Endothelial cell of umbilical vein (primary cell): ENCODE results near the gene NARS2. TPM values are rescaled to one million over a fixed set of nuclear protein-coding genes. Genes with fewer than 3 reads are reported as not detected.
A peak's percentile ranks its signal among the peaks of the same experiment; 100 is the strongest.

ENCODE experiments used
- BruUV-seq: library from RNA; stranded (reverse); fragments of 400-500 nt; replicated peaks from 2 replicates; lab custom pipeline; 2021; lab: Mats Ljungman, UMichigan
- CTCF ChIA-PET: fragments of 300-600, 350-600 bp; sonication (Branson Sonifier 250); formaldehyde crosslinking; loops from one replicate; lab custom pipeline; 2021; ENCODE audit warnings: antibody characterized with exemption, inconsistent platforms; lab: Charles Lee
- POLR2A ChIA-PET: fragments of 300-600, 350-600 bp; sonication (Branson Sonifier 250); formaldehyde crosslinking; loops from one replicate; lab custom pipeline; 2021; ENCODE audit warnings: antibody characterized with exemption, inconsistent platforms; lab: Charles Lee
- DNase-seq: peaks from one replicate; pipeline ENCODE4 v3.0.0-alpha.2; 2011; ENCODE audit warnings: low read depth, low spot score
- FAIRE-seq: peaks from 2 replicates; lab custom pipeline; 2011; peaks lifted over from hg19 to GRCh38; lab: Jason Lieb, UNC
- H2AFZ ChIP-seq: 2 replicates; pipeline ENCODE4 v1.6.0; 2012; ENCODE audit warnings: low read depth, low read length, control low read depth, inconsistent platforms
- H3K27ac ChIP-seq: 2 replicates; pipeline ENCODE4 v1.5.1; 2011; ENCODE audit warnings: low read depth, mild to moderate bottlenecking, control low read depth, low read length, moderate library complexity; ENCODE audit not compliant: insufficient read depth
- H3K27me3 ChIP-seq, 2 experiments: 2 replicates each; pipeline versions ENCODE4 v1.6.0 to v1.6.1; 2011; ENCODE audit warnings: low read length in 2 of 2, mixed read lengths in 1 of 2; ENCODE audit not compliant: control insufficient read depth in 2 of 2, insufficient read depth in 2 of 2
- H3K36me3 ChIP-seq, 2 experiments: 2 replicates in 1 of 2; 3 replicates in 1 of 2; pipeline ENCODE4 v1.5.1; 2011; ENCODE audit warnings: low read length in 2 of 2, mild to moderate bottlenecking in 1 of 2, moderate library complexity in 1 of 2; ENCODE audit not compliant: control insufficient read depth in 2 of 2, insufficient read depth in 2 of 2; ENCODE audit errors: extremely low read depth in 1 of 2
- H3K4me1 ChIP-seq: 3 replicates; pipeline ENCODE4 v1.5.1; 2011; ENCODE audit warnings: mild to moderate bottlenecking, low read length; ENCODE audit not compliant: control insufficient read depth, insufficient read depth; ENCODE audit errors: extremely low read depth
- H3K4me2 ChIP-seq: 2 replicates; pipeline ENCODE4 v1.6.1; 2011; ENCODE audit warnings: low read length, control low read depth, mixed read lengths; ENCODE audit not compliant: insufficient read depth
- H3K4me3 ChIP-seq, 3 experiments: fragments of 200-600 bp in 1 of 3; sonication (generic), shearing (Covaris generic) in 1 of 3; replicated peaks in 1 of 3; 2 replicates each; pipeline ENCODE4 v1.5.1; 2011 to 2016; ENCODE audit warnings: control low read depth in 3 of 3, low read length in 3 of 3, mild to moderate bottlenecking in 2 of 3, inconsistent platforms in 1 of 3, low read depth in 1 of 3, moderate library complexity in 1 of 3; ENCODE audit not compliant: insufficient read depth in 1 of 3
- H3K79me2 ChIP-seq: 2 replicates; pipeline ENCODE4 v1.6.0; 2012; ENCODE audit warnings: low read length, inconsistent platforms; ENCODE audit not compliant: control insufficient read depth, insufficient read depth
- H3K9ac ChIP-seq: replicated peaks from 2 replicates; pipeline ENCODE3; 2011; ENCODE audit warnings: low read length, control low read depth; ENCODE audit not compliant: insufficient read depth; ENCODE audit errors: extremely low read depth
- H3K9me1 ChIP-seq: replicated peaks from 3 replicates; pipeline ENCODE4 v1.6.0; 2011; ENCODE audit warnings: mild to moderate bottlenecking, low read length; ENCODE audit not compliant: control insufficient read depth, insufficient read depth; ENCODE audit errors: extremely low read depth
- H3K9me3 ChIP-seq: replicated peaks from 2 replicates; pipeline ENCODE4 v1.5.1; 2012; ENCODE audit warnings: low read length, inconsistent platforms; ENCODE audit not compliant: control insufficient read depth, insufficient read depth
- H4K20me1 ChIP-seq: replicated peaks from 2 replicates; pipeline ENCODE3; 2011; ENCODE audit warnings: mild to moderate bottlenecking, low read length; ENCODE audit not compliant: control insufficient read depth, insufficient read depth; ENCODE audit errors: extremely low read depth
- CTCF ChIP-seq, 2 donors: IDR thresholded peaks; 1 replicate in 1 of 2; 2 replicates in 1 of 2; pipeline ENCODE4 v1.5.1; 2011; ENCODE audit warnings: low read length in 2 of 2, mild to moderate bottlenecking in 2 of 2, moderate library complexity in 2 of 2, control low read depth in 1 of 2, inconsistent platforms in 1 of 2, low read depth in 1 of 2; ENCODE audit not compliant: insufficient read depth in 1 of 2; ENCODE audit errors: extremely low read depth in 1 of 2
- EZH2 ChIP-seq: IDR thresholded peaks from 2 replicates; pipeline ENCODE4 v1.6.1; 2012; ENCODE audit warnings: borderline replicate concordance, low read depth, mild to moderate bottlenecking, moderate library complexity, low read length, inconsistent platforms; ENCODE audit not compliant: severe bottlenecking
- FOS ChIP-seq: IDR thresholded peaks from 2 replicates; pipeline ENCODE4 v1.6.1; 2011; ENCODE audit warnings: mild to moderate bottlenecking, low read length, moderate library complexity, borderline replicate concordance; ENCODE audit not compliant: insufficient read depth
- GATA2 ChIP-seq: IDR thresholded peaks from 2 replicates; pipeline ENCODE4 v1.7.0; 2011; ENCODE audit warnings: low read depth, mild to moderate bottlenecking, moderate library complexity, mixed read lengths, low read length; ENCODE audit not compliant: insufficient read length, insufficient read depth
- JUN ChIP-seq: IDR thresholded peaks from 2 replicates; pipeline ENCODE4 v1.6.1; 2011; ENCODE audit warnings: borderline replicate concordance, low read depth; ENCODE audit not compliant: insufficient read length, insufficient read depth
- MAX ChIP-seq: IDR thresholded peaks from 2 replicates; pipeline ENCODE4 v1.6.1; 2011; ENCODE audit not compliant: insufficient read depth, insufficient read length
- MYC ChIP-seq: IDR thresholded peaks from one replicate; pipeline ENCODE4 v1.6.1; 2011; ENCODE audit warnings: mild to moderate bottlenecking, low read depth, low read length
- POLR2A ChIP-seq: IDR thresholded peaks from 2 replicates; pipeline ENCODE4 v1.6.1; 2012; ENCODE audit warnings: low read depth, mild to moderate bottlenecking, control low read depth, low read length
- POLR2AphosphoS5 ChIP-seq: IDR thresholded peaks from 2 replicates; pipeline ENCODE4 v1.6.1; 2012; ENCODE audit warnings: low read depth, mild to moderate bottlenecking, control low read depth, low read length, moderate library complexity; ENCODE audit not compliant: insufficient read depth
- dilution Hi-C: fragments of 300-500 bp; cut with MboI; formaldehyde crosslinking; loops from one replicate; pipeline ENCODE4 v1.15.0; 2019; ENCODE audit warnings: low sequenced_read_pairs; ENCODE audit not compliant: extremely low pct_ligation_motif_present
- intact Hi-C: fragments of 100-400 bp; cut with micrococcal nuclease; formaldehyde crosslinking; loops from one replicate; pipeline ENCODE4 v1.10.0; 2022
- polyA plus RNA-seq, 4 experiments: library from polyadenylated mRNA; depleted of rRNA in 3 of 4; stranded (reverse) in 3 of 4; unstranded in 1 of 4; fragments of >200 nt; gene quantifications; 2 replicates each; pipeline versions ENCODE4 v1.2.1 to v1.2.3, GENCODE V29; 2011 to 2012; ENCODE audit warnings: missing spikeins in 1 of 4
- total RNA-seq: library from RNA; stranded (reverse); gene quantifications from 2 replicates; pipeline ENCODE4 v1.2.3, GENCODE V29; 2021

NARS2 gene
- total and polyA plus RNA-seq, 2 donors (not counting 3 experiments of a cell fraction or from before 2014, with no cell fraction given): 6.9 to 16.7 TPM

- DNase-seq (no peak), FAIRE-seq (no peak)
- no peak overlapping the region for H2AFZ ChIP-seq
- H3K79me2 ChIP-seq: no peaks in the 10 kb centered on the region
- intact Hi-C loops (no loop called here), dilution Hi-C loops (no loop called here)
- no peak overlapping the region for H3K4me3 ChIP-seq
- no peak overlapping the region for H3K27ac ChIP-seq
- H3K4me1 ChIP-seq: no peaks in the 10 kb centered on the region
- no peaks in the 10 kb centered on the region for H3K9me3 ChIP-seq
- no peak overlapping the region for H3K9ac ChIP-seq
- no peaks in the 10 kb centered on the region for H3K27me3 ChIP-seq
- H3K4me2 ChIP-seq: no peak overlapping the region
- ChIA-PET POLR2A (no interaction called here), CTCF (interaction anchor here (1.3 to 2.0 kb wide), 2 partner anchors 7 to 9 kb away, joined by 4 to 5 read pairs; no protein-coding TSS in a partner anchor)
- H3K36me3 ChIP-seq: no peaks in the 10 kb centered on the region
- TF ChIP-seq FOS (no peak), EZH2 (no peak)
- no peaks in the 10 kb centered on the region for H4K20me1 ChIP-seq
- H3K9me1 ChIP-seq: no peaks in the 10 kb centered on the region
- no TSS peak for BruUV-seq
Measured at GRCh38 chr11:78478536-78478935, 96.1 kb downstream of the NARS2 start.

- POLR2A ChIA-PET: no interaction called here
- FAIRE-seq: no peak
Measured at GRCh38 chr11:78476066-78476465, 98.6 kb downstream of the NARS2 start.

More at GRCh38 chr11:78476066-78476465, 98.6 kb downstream of the NARS2 start:
- CTCF ChIA-PET: interaction anchor here (1.0 to 1.7 kb wide), 4 partner anchors 18 to 89 kb away, joined by 3 to 6 read pairs (median 3); no protein-coding TSS in a partner anchor
- BruUV-seq: no TSS peak
- no peak overlapping the region for H3K27ac ChIP-seq
- TF ChIP-seq POLR2AphosphoS5 (no peak), GATA2 (no peak), CTCF (IDR thresholded peaks at IDR 0.05; ENCODE audit: extremely low read depth in 1 of 2, insufficient read depth in 1 of 2, low read depth in 1 of 2, low read length in 2 of 2) (no peak), FOS (no peak), POLR2A (no peak), JUN (no peak), MAX (no peak), MYC (no peak), EZH2 (no peak)
- peak; percentile 11 for DNase-seq
- H3K4me2 ChIP-seq: no peak overlapping the region
- H3K4me3 ChIP-seq: no peak overlapping the region
- H3K9ac ChIP-seq: no peak overlapping the region
- H4K20me1 ChIP-seq: no peaks in the 10 kb centered on the region
- no peak overlapping the region for H2AFZ ChIP-seq
- H3K36me3 ChIP-seq: no peaks in the 10 kb centered on the region
- H3K27me3 ChIP-seq: no peaks in the 10 kb centered on the region
- H3K9me3 ChIP-seq: no peaks in the 10 kb centered on the region
- no peaks in the 10 kb centered on the region for H3K9me1 ChIP-seq
- intact Hi-C loops (no loop called here), dilution Hi-C loops (no loop called here)
- H3K4me1 ChIP-seq: no peaks in the 10 kb centered on the region
- H3K79me2 ChIP-seq: no peaks in the 10 kb centered on the region
